GM12878 (cell line): ENCODE measurements around the gene PLA2G5. TPM values are rescaled to one million over a fixed set of nuclear protein-coding genes. Genes with fewer than 3 reads are reported as not detected.

ENCODE experiments used
- ATAC-seq: fragments of 200-7000 bp; cut with Tn5 transposase; 3 replicates; pipeline ENCODE4 v1.9.1; 2020; ENCODE audit warnings: mild to moderate bottlenecking, moderate library complexity
- BruUV-seq: library from RNA; stranded (reverse); fragments of 400-500 nt; replicated peaks from 2 replicates; lab custom pipeline; 2021; lab: Mats Ljungman, UMichigan
- CTCF ChIA-PET: fragments of 300-600 bp; sonication (Branson Sonifier 250); formaldehyde crosslinking; extraction: SDS; loops from one replicate; lab custom pipeline; 2021; ENCODE audit warnings: inconsistent platforms; lab: Yijun Ruan, JAX
- POLR2A ChIA-PET: fragments of 350-600 bp; formaldehyde crosslinking; extraction: SDS; loops from one replicate; lab custom pipeline; 2021; ENCODE audit warnings: inconsistent platforms; lab: Charles Lee
- RAD21 ChIA-PET: fragments of 300-600 bp; sonication (Branson Sonifier 250); formaldehyde crosslinking; loops from one replicate; lab custom pipeline; 2023; ENCODE audit warnings: antibody characterized with exemption; ENCODE audit not compliant: unreplicated experiment; lab: Charles Lee
- SMC1A ChIA-PET: fragments of 300-600 bp; sonication (Branson Sonifier 250); formaldehyde crosslinking; loops from one replicate; lab custom pipeline; 2023; ENCODE audit not compliant: unreplicated experiment, uncharacterized antibody; lab: Charles Lee
- DNase-seq: peaks from one replicate; pipeline ENCODE4 v3.0.0-alpha.2; 2011; ENCODE audit warnings: low read depth, low spot score
- FAIRE-seq: peaks from 3 replicates; lab custom pipeline; 2011; peaks lifted over from hg19 to GRCh38; lab: Jason Lieb, UNC
- H2AFZ ChIP-seq: 2 replicates; pipeline ENCODE4 v1.6.0; 2011; ENCODE audit warnings: low read depth, low read length, control low read depth; ENCODE audit not compliant: control insufficient read depth
- H3K27ac ChIP-seq: 2 replicates; pipeline ENCODE4 v1.5.1; 2011; ENCODE audit warnings: control low read depth; ENCODE audit not compliant: control insufficient read depth, insufficient read depth
- H3K27me3 ChIP-seq, 2 experiments: replicated peaks in 1 of 2; 2 replicates each; pipeline versions ENCODE4 v1.6.0 to v1.6.1; 2011; ENCODE audit warnings: low read length in 1 of 2; ENCODE audit not compliant: control insufficient read depth in 2 of 2, insufficient read depth in 2 of 2
- H3K36me3 ChIP-seq, 2 experiments: 2 replicates each; pipeline ENCODE4 v1.5.1; 2011; ENCODE audit warnings: low read length in 1 of 2; ENCODE audit not compliant: control insufficient read depth in 2 of 2, insufficient read depth in 2 of 2
- H3K4me1 ChIP-seq: 2 replicates; pipeline ENCODE4 v1.6.1; 2011; ENCODE audit warnings: mild to moderate bottlenecking, low read length, moderate library complexity, mixed read lengths; ENCODE audit not compliant: control insufficient read depth, insufficient read depth
- H3K4me2 ChIP-seq: 2 replicates; pipeline ENCODE4 v1.6.0; 2011; ENCODE audit warnings: control low read depth; ENCODE audit not compliant: control insufficient read depth, insufficient read depth
- H3K4me3 ChIP-seq: fragments of 200-600 bp; sonication (generic); 2 replicates; pipeline ENCODE4 v1.5.1; 2016
- H3K79me2 ChIP-seq: 2 replicates; pipeline ENCODE4 v1.6.0; 2011; ENCODE audit warnings: low read length; ENCODE audit not compliant: control insufficient read depth, insufficient read depth
- H3K9ac ChIP-seq: 2 replicates; pipeline ENCODE4 v1.8.0; 2011; ENCODE audit warnings: low read length, control low read depth, mixed read lengths; ENCODE audit not compliant: control insufficient read depth, insufficient read depth
- H3K9me3 ChIP-seq: replicated peaks from 3 replicates; pipeline ENCODE4 v1.5.1; 2011; ENCODE audit warnings: mild to moderate bottlenecking, low read length; ENCODE audit not compliant: control insufficient read depth, insufficient read depth
- H4K20me1 ChIP-seq: 2 replicates; pipeline ENCODE4 v1.6.0; 2011; ENCODE audit not compliant: control insufficient read depth, insufficient read depth
- E2F8 ChIP-seq: fragments of 450-650 bp; IDR thresholded peaks from 2 replicates; pipeline ENCODE4 v1.6.1; 2018; ENCODE audit warnings: mild to moderate bottlenecking, low read depth, moderate library complexity; ENCODE audit not compliant: partially characterized antibody
- FOXM1 ChIP-seq: IDR thresholded peaks from 2 replicates; pipeline ENCODE4 v1.6.1; 2012; ENCODE audit warnings: low read depth, mild to moderate bottlenecking, inconsistent platforms, low read length, moderate library complexity
- PKNOX1 ChIP-seq: fragments of 450-650 bp; IDR thresholded peaks from 2 replicates; pipeline ENCODE4 v1.6.1; 2016; ENCODE audit warnings: mild to moderate bottlenecking
- POU2F2 ChIP-seq: IDR thresholded peaks from 3 replicates; pipeline ENCODE4 v1.6.1; 2011; ENCODE audit warnings: low read depth, mild to moderate bottlenecking, low read length, borderline replicate concordance
- ZNF274 ChIP-seq: IDR thresholded peaks from one replicate; pipeline ENCODE4 v1.8.0; 2011; ENCODE audit not compliant: insufficient read length, insufficient read depth
- WGBS: methylation state at CpG from one replicate; pipeline ENCODE4 v1.1.6; 2016; ENCODE audit warnings: low lambda C conversion rate; ENCODE audit not compliant: insufficient replicate concordance, insufficient coverage; ENCODE audit errors: missing lambda C conversion rate; 5-methylcytosine and 5-hydroxymethylcytosine counted together
- in situ Hi-C: fragments of 300-500 bp; cut with MboI; formaldehyde crosslinking; loops from 9 replicates; pipeline ENCODE4 v1.14.3; 2018; ENCODE audit warnings: mixed read lengths
- intact Hi-C: fragments of 100-400 bp; cut with micrococcal nuclease; formaldehyde crosslinking; loops from one replicate; pipeline ENCODE4 v1.14.2; 2022; ENCODE audit not compliant: unreplicated experiment
- polyA plus RNA-seq, 11 experiments: library from polyadenylated mRNA; depleted of rRNA in 4 of 11; unstranded in 6 of 11; stranded (reverse) in 5 of 11; fragments of >200 nt; fragmentation: Nextera tagmentation in 4 of 11; fragmentation: Illumina TruSeq in 1 of 11; extraction: Ambion mirVana in 4 of 11; extraction: Trizol in 1 of 11; gene quantifications; 1 replicate in 1 of 11; 2 replicates in 10 of 11; pipeline versions ENCODE4 v1.2.1 to v1.2.3, GENCODE V29; 2011 to 2016; ENCODE audit warnings: inconsistent platforms in 2 of 11, missing spikeins in 2 of 11, low read depth in 1 of 11
- total RNA-seq, 4 experiments: library from RNA; depleted of rRNA in 3 of 4; stranded (reverse); fragments of >200 nt in 3 of 4; fragmentation: Illumina TruSeq in 1 of 4; extraction: Trizol in 1 of 4; gene quantifications; 2 replicates each; pipeline versions ENCODE4 v1.2.1 to v1.2.3, GENCODE V29; 2013 to 2021

The PLA2G5 gene
- total and polyA plus RNA-seq, 10 of the 15 experiments (the other 5 are each of a cell fraction or from before 2014, with no cell fraction given) = 0.10 to 0.19 (median 0.17) TPM; not detected in 7

- BruUV-seq = no TSS peak
- Histone ChIP-seq H4K20me1 (no peaks in the 10 kb centered on the region), H2AFZ (no peak overlapping the region), H3K27ac (no peak overlapping the region), H3K9ac (no peak overlapping the region), H3K4me3 (no peak overlapping the region), H3K27me3 (no peaks in the 10 kb centered on the region; a peak in 2 of 4 replicates), H3K79me2 (no peaks in the 10 kb centered on the region), H3K36me3 (no peaks in the 10 kb centered on the region), H3K4me1 (peaks cover 9% of the 10 kb centered on the region), H3K4me2 (no peak overlapping the region)
- ATAC-seq (no peak), DNase-seq (no peak)
- POLR2A ChIA-PET = no interaction called here
- RAD21 ChIA-PET = no interaction called here
- WGBS = 14% methylated on average over 5 of the region's 5 CpGs
- intact Hi-C loops = no loop called here
- in situ Hi-C loops = no loop called here
- no peak for TF ChIP-seq FOXM1
- no peak for TF ChIP-seq E2F8
- no peak for TF ChIP-seq POU2F2
- TF ChIP-seq PKNOX1 = no peak
- TF ChIP-seq ZNF274 = no peak
- TF ChIP-seq, all 136 proteins: peak for 0
- no peaks in the 10 kb centered on the region; the same call in 1 of the 3 replicates for H3K9me3 ChIP-seq
- ChIA-PET CTCF (interaction anchor here (2.6 kb wide), 1 partner anchor 23 kb away, joined by 6 read pairs; no protein-coding TSS in a partner anchor), SMC1A (no interaction called here)
- FAIRE-seq = no peak
Measured at GRCh38 chr1:20035114-20035513, 34.9 kb upstream of the PLA2G5 start.
